H1 (cell line): ENCODE data around the gene SNRNP40. TPM values are rescaled to one million over a fixed set of nuclear protein-coding genes. Genes with fewer than 3 reads are reported as not detected.
"Not testable (repeated sequence)": the region's sequence is repeated elsewhere in the genome, so short reads cannot be mapped to it uniquely, and the experiment has no call there.

Experiments used
- CTCF ChIA-PET: fragments of 300-600 bp; sonication (Branson Sonifier 250); formaldehyde crosslinking; loops from one replicate; lab custom pipeline; 2021; ENCODE audit not compliant: partially characterized antibody; lab: Charles Lee
- POLR2A ChIA-PET: fragments of 300-600 bp; sonication (Branson Sonifier 250); formaldehyde crosslinking; loops from one replicate; lab custom pipeline; 2021; ENCODE audit warnings: inconsistent platforms; ENCODE audit not compliant: partially characterized antibody; lab: Charles Lee
- DNase-seq, 2 experiments: peaks; one replicate each; pipeline versions ENCODE4 v3.0.0 to v3.0.0-alpha.2; 2010 to 2022; ENCODE audit warnings: low spot score in 2 of 2, low read depth in 1 of 2, mixed read lengths in 1 of 2
- FAIRE-seq: peaks from 2 replicates; lab custom pipeline; 2011; peaks lifted over from hg19 to GRCh38; lab: Jason Lieb, UNC
- H2AFZ ChIP-seq: 2 replicates; pipeline ENCODE4 v1.8.1; 2012; ENCODE audit warnings: low read length, inconsistent platforms
- H2AK5ac ChIP-seq: 2 replicates; pipeline ENCODE4 v1.6.1; 2013; ENCODE audit warnings: low read depth, low read length
- H2BK120ac ChIP-seq: replicated peaks from 2 replicates; pipeline ENCODE3; 2013; ENCODE audit warnings: low read depth, low read length, inconsistent platforms
- H2BK12ac ChIP-seq: 2 replicates; pipeline ENCODE4 v1.6.1; 2013; ENCODE audit warnings: low read depth, low read length
- H2BK15ac ChIP-seq: 2 replicates; pipeline ENCODE4 v1.6.1; 2013; ENCODE audit warnings: low read length
- H2BK20ac ChIP-seq: 2 replicates; pipeline ENCODE4 v1.6.1; 2013; ENCODE audit warnings: low read length
- H2BK5ac ChIP-seq: 2 replicates; pipeline ENCODE4 v1.6.1; 2013; ENCODE audit warnings: low read depth, low read length
- H3K14ac ChIP-seq: 2 replicates; pipeline ENCODE4 v1.6.1; 2013; ENCODE audit warnings: inconsistent platforms; ENCODE audit not compliant: insufficient read length
- H3K18ac ChIP-seq: 2 replicates; pipeline ENCODE4 v1.6.1; 2013; ENCODE audit warnings: low read length; ENCODE audit errors: extremely low read depth
- H3K23ac ChIP-seq: 2 replicates; pipeline ENCODE4 v1.6.1; 2013; ENCODE audit warnings: inconsistent platforms; ENCODE audit not compliant: insufficient read length
- H3K23me2 ChIP-seq: 2 replicates; pipeline ENCODE4 v1.6.1; 2013; ENCODE audit warnings: low read depth, low read length
- H3K27ac ChIP-seq: 2 replicates; pipeline ENCODE4 v1.6.1; 2011; ENCODE audit warnings: low read depth, low read length, inconsistent platforms
- H3K27me3 ChIP-seq, 4 experiments: replicated peaks in 1 of 4; 1 replicate in 1 of 4; 2 replicates in 3 of 4; pipeline versions ENCODE4 v1.6.1 to v1.8.1; 2011 to 2013; ENCODE audit warnings: low read length in 3 of 4, mild to moderate bottlenecking in 3 of 4, inconsistent platforms in 2 of 4, mixed read lengths in 2 of 4, moderate library complexity in 1 of 4; ENCODE audit not compliant: control insufficient read depth in 3 of 4, insufficient read depth in 3 of 4; ENCODE audit errors: extremely low read depth in 1 of 4
- H3K36me3 ChIP-seq, 4 experiments: 2 replicates each; pipeline versions ENCODE4 v1.6.1 to v1.8.1; 2011 to 2013; ENCODE audit warnings: mild to moderate bottlenecking in 4 of 4, low read length in 3 of 4, moderate library complexity in 2 of 4, control low read depth in 1 of 4, inconsistent platforms in 1 of 4; ENCODE audit not compliant: insufficient read depth in 4 of 4, control insufficient read depth in 2 of 4
- H3K4ac ChIP-seq: replicated peaks from 2 replicates; pipeline ENCODE3; 2013; ENCODE audit warnings: low read length, low read depth, mixed read lengths, inconsistent platforms; ENCODE audit not compliant: insufficient read length
- H3K4me1 ChIP-seq, 4 experiments: replicated peaks in 1 of 4; 1 replicate in 1 of 4; 2 replicates in 3 of 4; pipeline versions ENCODE4 v1.6.1 to v1.8.1; 2011 to 2013; ENCODE audit warnings: low read length in 3 of 4, inconsistent platforms in 2 of 4, mixed read lengths in 1 of 4; ENCODE audit not compliant: insufficient read depth in 4 of 4, control insufficient read depth in 3 of 4
- H3K4me2 ChIP-seq, 2 experiments: 2 replicates each; pipeline versions ENCODE4 v1.6.1 to v1.8.1; 2011 to 2013; ENCODE audit warnings: low read depth in 2 of 2, low read length in 2 of 2, control low read depth in 1 of 2, inconsistent platforms in 1 of 2, mild to moderate bottlenecking in 1 of 2; ENCODE audit not compliant: insufficient read depth in 1 of 2
- H3K4me3 ChIP-seq, 4 experiments: fragments of 200-600, 300-600 bp in 1 of 4; sonication (generic), shearing (Covaris generic), sonication (Bioruptor Twin) in 1 of 4; 2 replicates each; pipeline versions ENCODE4 v1.5.1 to v1.8.1; 2011 to 2016; ENCODE audit warnings: low read length in 4 of 4, low read depth in 3 of 4, control low read depth in 2 of 4, inconsistent platforms in 2 of 4, mild to moderate bottlenecking in 2 of 4, mixed read lengths in 1 of 4, moderate library complexity in 1 of 4; ENCODE audit not compliant: insufficient read depth in 2 of 4; ENCODE audit errors: extremely low read depth in 1 of 4
- H3K56ac ChIP-seq: replicated peaks from 2 replicates; pipeline ENCODE3; 2013; ENCODE audit warnings: low read depth, mild to moderate bottlenecking, mixed read lengths, low read length, inconsistent platforms; ENCODE audit not compliant: insufficient read length
- H3K79me1 ChIP-seq: 2 replicates; pipeline ENCODE4 v1.6.1; 2013; ENCODE audit warnings: low read depth, low read length, control low read depth
- H3K79me2 ChIP-seq, 2 experiments: 2 replicates each; pipeline versions ENCODE4 v1.6.1 to v1.8.1; 2012 to 2013; ENCODE audit warnings: low read length in 2 of 2, mild to moderate bottlenecking in 2 of 2, inconsistent platforms in 1 of 2; ENCODE audit not compliant: insufficient read depth in 2 of 2, control insufficient read depth in 1 of 2
- H3K9ac ChIP-seq, 4 experiments: replicated peaks in 1 of 4; 1 replicate in 1 of 4; 2 replicates in 3 of 4; pipeline versions ENCODE4 v1.6.1 to v1.8.1; 2011 to 2013; ENCODE audit warnings: low read depth in 3 of 4, low read length in 3 of 4, control low read depth in 2 of 4, mild to moderate bottlenecking in 2 of 4, moderate library complexity in 2 of 4, inconsistent platforms in 1 of 4; ENCODE audit errors: extremely low read depth in 1 of 4
- H3K9me3 ChIP-seq, 2 experiments: 2 replicates each; pipeline versions ENCODE4 v1.6.1 to v1.8.1; 2012 to 2013; ENCODE audit warnings: mild to moderate bottlenecking in 2 of 2, moderate library complexity in 2 of 2, control low read depth in 1 of 2, inconsistent platforms in 1 of 2, low read depth in 1 of 2, low read length in 1 of 2, mixed read lengths in 1 of 2; ENCODE audit not compliant: insufficient read depth in 2 of 2
- H4K20me1 ChIP-seq, 2 experiments: replicated peaks in 1 of 2; 2 replicates each; pipeline versions ENCODE3 to v1.8.1; 2011 to 2013; ENCODE audit warnings: inconsistent platforms in 2 of 2, low read length in 2 of 2, mild to moderate bottlenecking in 1 of 2; ENCODE audit not compliant: insufficient read depth in 2 of 2, control insufficient read depth in 1 of 2
- H4K5ac ChIP-seq: 2 replicates; pipeline ENCODE4 v1.6.1; 2013; ENCODE audit warnings: low read length, low read depth, mixed read lengths, inconsistent platforms; ENCODE audit not compliant: insufficient read length
- H4K8ac ChIP-seq: 2 replicates; pipeline ENCODE4 v1.8.0; 2013; ENCODE audit warnings: mild to moderate bottlenecking, moderate library complexity, low read length, inconsistent platforms; ENCODE audit not compliant: insufficient read depth; ENCODE audit errors: extremely low read depth
- H4K91ac ChIP-seq: replicated peaks from 2 replicates; pipeline ENCODE3; 2013; ENCODE audit warnings: low read length, mixed read lengths, inconsistent platforms; ENCODE audit not compliant: insufficient read length
- WGBS, 2 experiments: shearing (Covaris generic) in 1 of 2; methylation state at CpG; one replicate each; pipeline versions ENCODE4 v1.1.6 to v1.1.7; 2013 to 2015; ENCODE audit warnings: low lambda C conversion rate in 2 of 2, mixed read lengths in 2 of 2, inconsistent platforms in 1 of 2, low coverage in 1 of 2, missing lambda C conversion rate in 1 of 2; ENCODE audit not compliant: insufficient replicate concordance in 2 of 2, insufficient coverage in 1 of 2, insufficient read length in 1 of 2; ENCODE audit errors: extremely low coverage in 1 of 2, missing lambda C conversion rate in 1 of 2; 5-methylcytosine and 5-hydroxymethylcytosine counted together
- polyA plus RNA-seq, 7 experiments: library from polyadenylated mRNA; depleted of rRNA in 3 of 7; stranded (reverse) in 5 of 7; unstranded in 2 of 7; fragments of >200 nt in 5 of 7; fragments of 200-250 nt in 2 of 7; gene quantifications; 1 replicate in 5 of 7; 2 replicates in 1 of 7; 4 replicates in 1 of 7; pipeline versions ENCODE4 v1.2.1 to v1.2.3, GENCODE V29; 2011 to 2013; ENCODE audit warnings: missing spikeins in 2 of 7, mixed read lengths in 2 of 7
- total RNA-seq: library from RNA; stranded (reverse); fragmentation: NEBNext Ultra II Directional; extraction: Animal tissue kit (Norgen Biotek cat#: 25700); gene quantifications from 2 replicates; pipeline ENCODE4 v1.2.1, GENCODE V29; 2021

Gene SNRNP40
- total and polyA plus RNA-seq, 2 of the 8 experiments (the other 6 are each of a cell fraction or from before 2014, with no cell fraction given) = 97.4 to 113 TPM

DNA sequence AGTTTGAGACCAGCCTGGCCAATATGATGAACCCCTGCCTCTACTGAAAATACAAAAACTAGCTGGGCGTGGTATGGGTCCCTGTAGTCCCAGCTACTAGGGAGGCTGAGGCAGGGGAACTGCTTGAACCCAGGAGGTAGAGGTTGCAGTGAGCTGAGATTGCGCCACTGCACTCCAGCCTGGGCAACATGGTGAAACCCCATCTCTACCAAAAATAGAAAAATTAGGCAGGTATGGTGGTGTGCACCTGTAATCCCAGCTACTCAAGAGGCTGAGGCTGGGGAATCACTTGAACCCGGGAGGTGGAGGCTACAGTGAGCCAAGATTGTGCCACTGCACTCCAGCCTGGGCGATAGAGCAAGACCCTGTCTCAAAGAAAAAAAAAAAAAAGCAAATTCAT lies 8.8 kb downstream of the SNRNP40 start:
- H3K23me2 ChIP-seq, H2BK15ac ChIP-seq, H4K5ac ChIP-seq, H2AFZ ChIP-seq, H3K27me3 ChIP-seq, H3K23ac ChIP-seq, H3K4me2 ChIP-seq, H3K9ac ChIP-seq, H2BK20ac ChIP-seq, H3K9me3 ChIP-seq, H3K4me1 ChIP-seq, H3K79me1 ChIP-seq, H2BK12ac ChIP-seq, H3K18ac ChIP-seq, H4K20me1 ChIP-seq, H2BK120ac ChIP-seq, H3K14ac ChIP-seq, H3K27ac ChIP-seq, H2AK5ac ChIP-seq, H2BK5ac ChIP-seq, H3K79me2 ChIP-seq, H3K4me3 ChIP-seq, H3K56ac ChIP-seq, FAIRE-seq, DNase-seq, H4K8ac ChIP-seq, H3K4ac ChIP-seq, H4K91ac ChIP-seq: not testable (repeated sequence)
- CTCF ChIA-PET = interaction anchor here (0.9 to 1.2 kb wide), 2 partner anchors 89 to 103 kb away, joined by 3 read pairs; no protein-coding TSS in a partner anchor
- WGBS, 2 experiments = 84% methylated on average over 4 of the region's 4 CpGs; no CpG with 5 or more reads in 1 of the 2 experiments
- peaks cover 28 to 89% (median 62%) of the 10 kb centered on the region in 4 experiments for H3K36me3 ChIP-seq
- POLR2A ChIA-PET = interaction anchor here (0.6 to 1.0 kb wide), 5 partner anchors 11 to 188 kb away, joined by 3 to 5 read pairs (median 3); no protein-coding TSS in a partner anchor

DNA sequence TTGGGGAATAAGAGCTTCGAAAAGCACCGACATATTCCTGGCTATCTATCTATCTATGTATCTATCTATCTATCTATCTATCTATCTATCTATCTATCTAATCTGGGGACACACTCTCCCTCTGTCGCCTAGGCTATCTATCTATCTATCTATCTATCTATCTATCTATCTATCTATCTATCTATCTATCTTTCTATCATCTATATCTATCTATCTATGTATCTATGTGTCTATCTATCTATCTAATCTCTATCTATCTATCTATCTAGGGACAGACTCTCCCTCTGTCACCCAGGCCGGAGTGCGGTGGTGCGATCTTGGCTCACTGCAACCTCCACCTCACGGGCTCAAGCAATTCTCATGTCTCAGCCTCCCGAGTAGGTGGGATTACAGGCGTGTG lies 14.2 kb downstream of the SNRNP40 start:
- FAIRE-seq, H2BK15ac ChIP-seq, H3K18ac ChIP-seq, H3K9me3 ChIP-seq, H3K4me2 ChIP-seq, H3K27ac ChIP-seq, H3K4me3 ChIP-seq, H4K20me1 ChIP-seq, H3K79me2 ChIP-seq, H2BK12ac ChIP-seq, H2AK5ac ChIP-seq, H2BK20ac ChIP-seq, H3K23me2 ChIP-seq, H3K23ac ChIP-seq, H3K14ac ChIP-seq, H2BK120ac ChIP-seq, H3K27me3 ChIP-seq, H3K79me1 ChIP-seq, H3K56ac ChIP-seq, H3K4me1 ChIP-seq, H2AFZ ChIP-seq, H4K8ac ChIP-seq, H3K9ac ChIP-seq, H4K5ac ChIP-seq, H2BK5ac ChIP-seq, H3K4ac ChIP-seq, H4K91ac ChIP-seq, DNase-seq: not testable (repeated sequence)
- peaks cover 23 to 83% (median 62%) of the 10 kb centered on the region in 4 experiments for H3K36me3 ChIP-seq
- POLR2A ChIA-PET = interaction anchor here (1.7 to 8.1 kb wide), 6 partner anchors 9 to 98 kb away, joined by 4 to 45 read pairs (median 8); partner anchors contain the start of genes SNRNP40 and ZCCHC17
- WGBS, 2 experiments = 96% methylated on average over 9 of the region's 9 CpGs; no CpG with 5 or more reads in 1 of the 2 experiments
- CTCF ChIA-PET = interaction anchor here (1.0 to 3.2 kb wide), 4 partner anchors 10 to 112 kb away, joined by 3 to 15 read pairs (median 6); no protein-coding TSS in a partner anchor
